GM21786 (cell line): ENCODE results near the gene TIFAB.

Experiments
- ATAC-seq: cut with Tn5 transposase; IDR thresholded peaks from one replicate; pipeline ENCODE4 v1.9.1; 2021; ENCODE audit not compliant: unreplicated experiment

The TIFAB gene

DNA sequence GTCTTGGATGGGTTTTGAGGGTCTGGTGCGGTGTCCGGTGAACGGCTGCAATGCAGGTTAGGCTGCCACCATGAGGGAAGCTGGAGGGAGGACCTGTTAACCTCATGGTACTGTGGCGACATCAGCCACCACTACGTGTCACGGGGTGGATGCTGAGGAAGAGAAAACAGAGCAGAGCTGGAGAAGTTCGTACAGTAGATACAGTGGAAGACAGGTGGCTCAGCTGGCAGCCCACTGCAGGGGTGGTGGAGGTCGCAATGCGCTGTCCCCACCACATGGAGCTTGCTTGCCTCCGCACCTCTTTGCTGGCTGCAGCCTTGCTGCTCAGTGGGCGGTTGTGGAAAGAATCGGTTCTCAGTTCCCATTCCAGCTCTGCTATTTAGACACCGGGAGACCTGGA, 7.8 kb downstream of the TIFAB start:
- no peak for ATAC-seq

DNA sequence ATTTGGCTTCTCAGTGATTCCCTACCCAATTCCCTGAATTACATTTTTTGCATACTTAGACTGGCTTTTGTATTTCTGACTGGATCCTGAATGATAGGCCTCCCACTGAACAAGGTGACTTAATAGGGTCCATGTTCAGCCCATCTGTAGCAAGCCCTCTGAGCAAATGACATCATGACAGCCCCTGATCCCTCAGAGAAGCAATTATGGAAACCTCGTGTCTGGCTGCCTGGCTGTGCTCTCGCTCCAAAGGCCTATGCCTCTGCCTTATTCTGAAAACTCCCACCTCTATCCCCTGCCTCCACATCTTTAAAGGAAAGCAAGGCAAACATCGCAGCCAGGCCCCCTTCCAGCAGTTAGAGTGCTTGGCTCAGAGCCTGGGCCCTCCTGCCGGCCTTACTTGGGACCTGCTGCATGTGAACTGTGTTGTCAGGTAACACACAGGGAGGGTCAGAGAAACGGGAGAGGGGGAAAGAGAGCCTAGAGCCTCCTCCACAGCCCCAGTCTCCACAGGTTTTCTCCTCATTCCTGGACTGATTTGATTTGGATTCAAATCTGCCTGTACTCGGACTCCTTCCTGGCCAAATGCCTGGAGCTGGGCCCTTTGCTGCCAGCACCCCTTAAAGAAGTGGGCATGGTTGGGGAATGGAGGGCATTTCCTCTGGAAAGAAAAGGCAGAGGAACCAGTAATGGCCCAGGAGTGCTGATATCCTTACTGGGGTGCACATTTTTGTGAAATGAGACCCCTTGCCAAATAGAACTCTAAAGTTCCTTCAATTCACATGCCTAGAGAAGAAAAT, 8.8 kb downstream of the TIFAB start:
- ATAC-seq = no peak

DNA sequence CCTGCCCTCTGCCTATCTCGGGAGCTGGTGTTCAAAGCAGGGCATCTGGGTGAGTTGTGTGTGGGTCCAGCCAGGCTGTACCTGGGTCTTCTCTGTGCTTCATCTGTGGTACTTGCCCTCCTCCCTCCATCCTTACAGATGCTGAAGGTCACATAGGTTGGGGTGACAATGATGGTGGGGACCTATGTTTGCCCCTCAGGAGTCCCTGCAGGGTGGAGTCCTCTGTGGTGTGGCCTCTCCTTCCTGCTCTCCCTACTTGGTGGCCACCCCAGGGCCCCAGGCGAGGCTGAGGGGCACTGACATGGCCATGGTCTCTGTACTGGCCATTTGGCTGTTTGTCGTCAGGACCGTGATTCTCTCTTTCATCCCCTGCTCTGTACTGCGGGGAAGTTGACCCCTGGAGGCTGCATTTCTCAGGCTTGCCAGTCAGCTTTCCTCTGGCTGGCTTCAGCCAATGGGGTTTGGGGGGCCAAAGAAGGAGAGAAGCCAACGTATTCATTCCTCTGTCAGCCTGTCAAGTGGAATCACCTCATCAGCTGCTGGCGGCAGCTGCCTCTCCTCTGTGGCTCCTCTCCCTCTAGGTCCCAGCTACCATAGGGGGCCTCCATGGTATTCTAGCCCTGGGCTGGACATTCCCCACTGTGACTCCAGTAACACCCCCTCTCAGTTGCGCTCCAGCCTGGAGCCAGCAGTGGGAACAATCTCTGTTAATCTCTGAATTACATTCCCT, 9.6 kb downstream of the TIFAB start:
- ATAC-seq = no peak

DNA sequence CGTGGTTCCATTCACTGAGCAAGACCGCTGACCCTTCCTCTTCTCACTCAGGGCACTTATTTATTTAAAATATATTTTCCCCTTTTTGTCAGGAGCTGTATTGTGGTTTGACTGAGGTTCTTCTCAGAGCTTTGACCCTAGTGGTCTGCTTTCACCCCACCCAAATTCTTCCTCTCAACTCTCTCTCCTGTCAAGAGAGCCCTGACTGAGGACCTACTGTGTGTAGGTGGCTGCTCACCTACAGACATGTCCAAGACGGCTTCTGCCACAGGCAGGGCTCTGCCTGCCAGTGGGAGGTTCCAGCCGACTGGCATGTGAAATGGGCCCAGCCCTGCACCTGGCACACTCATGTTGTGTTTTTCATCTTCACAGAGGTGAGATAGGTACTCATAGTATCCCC, 10.2 kb downstream of the TIFAB start:
- no peak for ATAC-seq

DNA sequence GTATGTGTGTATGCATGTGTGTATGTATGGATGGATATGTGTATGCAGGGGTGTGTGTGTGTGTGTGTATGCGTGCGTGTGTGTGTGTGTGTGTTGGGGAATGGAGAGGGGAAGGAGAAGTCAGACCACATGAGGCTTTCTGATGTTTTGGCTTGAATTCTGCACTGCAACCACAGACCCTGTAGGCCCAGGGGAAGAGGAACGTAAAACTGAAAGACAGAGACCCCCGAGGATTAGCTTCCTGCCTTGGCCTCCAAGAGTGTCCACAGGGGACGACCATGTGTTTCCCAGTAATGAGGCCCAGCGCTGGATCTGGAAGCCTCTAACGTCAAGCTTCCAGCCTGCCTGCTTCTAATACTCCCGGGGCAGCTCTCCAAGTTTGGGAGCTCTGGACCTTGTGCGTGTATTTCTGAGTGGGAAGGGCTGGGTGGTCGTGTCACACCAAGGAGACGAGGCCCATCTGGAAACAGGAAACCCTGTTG, 10.8 kb downstream of the TIFAB start:
- no peak for ATAC-seq

DNA sequence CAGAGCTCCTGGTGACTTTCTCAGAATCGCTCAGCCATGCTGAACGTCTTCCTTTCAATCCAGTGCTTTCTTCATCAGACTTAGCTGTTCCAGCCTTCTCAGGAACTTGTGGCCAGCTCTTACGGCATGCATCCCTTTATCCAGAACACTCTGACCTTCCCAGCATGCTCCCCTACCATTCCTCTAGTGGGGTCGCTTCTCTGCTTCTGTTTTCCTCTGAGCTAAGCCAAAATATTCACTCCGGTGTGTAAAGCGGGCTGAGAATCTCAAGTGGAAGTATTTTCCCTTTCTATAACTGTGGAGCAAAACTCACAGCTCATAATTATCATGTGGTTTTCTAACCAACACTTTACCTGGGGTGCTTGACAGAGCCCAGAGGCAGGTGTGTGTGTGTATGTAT, 11.2 kb downstream of the TIFAB start:
- ATAC-seq = no peak

DNA sequence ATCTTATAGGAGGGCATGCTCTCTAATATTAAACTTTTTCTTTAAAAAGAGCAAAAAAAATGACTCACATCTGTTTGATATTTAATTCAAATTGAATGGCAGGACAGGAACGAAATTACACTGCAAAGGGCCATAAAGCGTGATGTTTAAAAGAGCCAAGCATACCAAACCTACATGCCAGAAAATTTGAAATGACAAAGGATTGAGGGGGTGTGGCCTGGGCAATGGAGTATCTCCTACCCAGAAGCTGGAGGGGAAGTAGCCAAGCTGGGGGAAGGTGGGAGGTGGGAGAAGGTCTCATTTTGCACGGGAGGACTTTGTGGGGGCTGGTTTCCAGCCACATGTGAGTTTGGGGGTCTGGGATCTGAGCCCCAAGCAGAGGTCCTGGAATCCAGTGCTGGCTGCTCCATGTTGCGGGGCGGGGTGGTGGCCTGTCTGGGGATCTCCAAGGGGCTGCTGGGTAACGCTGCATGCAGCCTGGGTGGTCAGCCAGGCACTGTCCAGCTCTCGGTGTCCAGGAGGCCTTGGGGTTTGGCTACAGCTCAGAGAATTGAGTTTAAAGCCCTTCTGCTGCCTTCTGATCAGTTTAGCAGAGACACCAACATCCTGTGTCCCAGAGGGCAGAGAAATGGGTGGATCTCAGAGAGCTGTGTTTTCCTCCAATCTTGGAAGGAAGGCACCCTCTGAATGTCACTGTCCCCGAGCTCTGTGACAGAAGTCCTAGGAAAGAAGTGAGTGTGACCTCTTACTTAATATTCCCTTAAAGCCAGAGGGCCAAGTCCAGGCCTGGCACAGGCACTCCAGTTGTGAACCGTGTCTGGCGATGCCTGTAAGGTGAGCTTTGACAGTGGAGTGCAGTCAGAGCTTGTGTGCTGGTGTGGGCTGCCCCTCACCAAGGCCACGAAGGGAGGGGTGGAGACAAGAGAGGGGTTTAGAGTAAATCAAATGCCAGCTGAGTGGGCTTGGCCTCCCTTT, 12.6 kb downstream of the TIFAB start:
- no peak for ATAC-seq

DNA sequence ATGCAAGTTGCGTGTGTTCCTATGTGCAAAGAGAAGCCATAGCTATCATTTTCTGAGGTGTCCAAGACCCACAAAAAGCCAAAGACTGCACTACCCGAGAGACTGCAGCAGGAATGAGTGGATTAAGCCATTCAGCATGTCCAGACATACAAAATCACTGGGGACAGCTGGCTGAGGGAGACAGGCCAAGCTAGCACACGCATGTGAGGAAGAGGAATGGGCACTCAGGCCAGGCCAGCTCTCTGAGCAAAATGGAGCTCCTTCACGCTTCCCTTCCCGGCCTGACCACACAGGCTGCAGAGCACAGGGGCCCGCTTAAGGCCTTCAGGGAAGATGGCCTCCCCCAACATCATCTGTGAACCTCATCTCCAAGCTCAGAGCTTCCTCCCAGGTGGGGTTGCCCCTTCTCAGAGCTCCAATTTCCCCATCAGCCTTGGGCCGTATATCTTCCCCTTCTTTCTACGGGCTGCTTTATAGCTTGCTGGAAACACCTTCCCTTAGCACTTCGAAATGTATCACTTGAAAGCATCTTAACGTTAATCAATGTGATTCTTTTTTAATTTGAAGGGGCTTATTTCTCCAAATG, 13.4 kb downstream of the TIFAB start:
- no peak for ATAC-seq

DNA sequence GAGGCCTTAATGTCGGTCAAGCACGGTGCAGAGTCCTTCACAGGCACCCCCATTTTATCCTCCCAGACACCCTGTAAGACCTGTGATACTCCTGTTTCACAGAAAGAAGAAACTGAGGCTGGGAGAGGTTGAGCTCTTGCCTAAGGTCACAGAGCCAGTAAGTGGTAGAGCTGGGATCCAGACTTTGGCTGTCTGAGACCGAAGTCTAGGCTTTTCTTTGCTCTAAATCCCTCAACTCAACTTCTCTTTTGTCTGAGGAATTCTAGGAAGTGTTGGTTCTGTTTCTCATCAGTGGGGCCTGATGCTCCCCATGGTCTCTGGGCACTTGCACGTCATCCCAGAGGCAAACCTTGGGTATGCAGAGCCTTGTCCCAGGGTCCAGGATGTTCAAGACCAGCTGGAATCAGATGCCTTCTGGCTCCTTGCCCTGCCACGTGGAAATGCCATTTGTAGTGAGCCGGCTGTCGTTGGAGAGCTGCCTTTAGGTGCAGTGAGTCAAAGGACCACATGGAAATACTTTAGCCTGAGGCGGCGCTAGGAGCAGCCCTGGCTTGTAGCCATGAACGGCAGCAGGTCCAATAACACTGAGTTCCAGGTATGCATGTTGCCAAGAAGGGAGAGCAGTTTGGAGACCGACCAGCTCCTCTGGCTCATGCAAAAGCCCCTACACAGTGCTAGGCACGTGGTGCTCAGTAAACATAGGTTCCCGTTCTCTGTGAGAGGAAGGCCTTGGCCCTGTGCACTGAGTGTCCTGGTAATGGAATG, 14.2 kb downstream of the TIFAB start:
- no peak for ATAC-seq

DNA sequence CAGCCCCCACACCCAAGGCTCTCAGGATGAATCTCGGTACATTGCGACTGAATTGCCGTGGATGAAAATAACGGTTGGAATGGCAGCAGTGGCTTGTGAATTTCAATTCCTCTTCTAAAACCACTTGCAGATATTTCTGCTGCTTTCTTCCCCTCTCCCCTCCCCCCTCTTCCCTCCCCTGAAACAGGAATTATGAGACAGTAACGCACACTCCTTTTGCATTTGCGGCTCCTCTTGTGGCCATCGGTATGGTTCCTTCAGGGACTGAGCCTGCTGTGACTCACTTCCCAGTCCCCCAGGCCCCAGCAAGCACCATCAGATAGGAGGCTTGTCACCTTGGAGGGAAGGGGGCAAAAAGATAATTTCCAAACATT, 14.7 kb downstream of the TIFAB start:
- ATAC-seq = no peak

DNA sequence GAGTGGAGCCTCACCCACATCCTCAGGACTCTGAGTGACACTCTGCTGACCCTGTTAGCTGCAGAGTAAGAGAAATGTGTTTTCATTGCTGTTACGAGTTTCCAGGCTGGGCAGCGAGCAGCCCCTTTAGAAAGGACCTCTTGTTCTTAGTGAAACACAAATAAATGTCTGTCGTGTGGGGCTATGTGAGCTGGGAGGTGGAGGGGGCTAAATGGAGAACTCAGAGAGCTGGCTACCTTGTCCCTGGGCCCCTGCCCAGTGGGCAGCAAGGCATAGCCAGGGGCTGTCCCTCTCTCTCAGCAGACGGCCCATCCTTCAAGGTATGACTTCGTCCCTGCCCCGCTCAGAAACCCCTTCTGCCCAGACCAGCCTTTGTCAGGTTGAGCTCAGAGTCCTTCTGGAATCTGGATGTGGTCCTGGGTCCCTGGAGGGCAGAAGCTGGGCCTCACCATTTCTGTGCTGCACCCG, 15.2 kb downstream of the TIFAB start:
- ATAC-seq = no peak

DNA sequence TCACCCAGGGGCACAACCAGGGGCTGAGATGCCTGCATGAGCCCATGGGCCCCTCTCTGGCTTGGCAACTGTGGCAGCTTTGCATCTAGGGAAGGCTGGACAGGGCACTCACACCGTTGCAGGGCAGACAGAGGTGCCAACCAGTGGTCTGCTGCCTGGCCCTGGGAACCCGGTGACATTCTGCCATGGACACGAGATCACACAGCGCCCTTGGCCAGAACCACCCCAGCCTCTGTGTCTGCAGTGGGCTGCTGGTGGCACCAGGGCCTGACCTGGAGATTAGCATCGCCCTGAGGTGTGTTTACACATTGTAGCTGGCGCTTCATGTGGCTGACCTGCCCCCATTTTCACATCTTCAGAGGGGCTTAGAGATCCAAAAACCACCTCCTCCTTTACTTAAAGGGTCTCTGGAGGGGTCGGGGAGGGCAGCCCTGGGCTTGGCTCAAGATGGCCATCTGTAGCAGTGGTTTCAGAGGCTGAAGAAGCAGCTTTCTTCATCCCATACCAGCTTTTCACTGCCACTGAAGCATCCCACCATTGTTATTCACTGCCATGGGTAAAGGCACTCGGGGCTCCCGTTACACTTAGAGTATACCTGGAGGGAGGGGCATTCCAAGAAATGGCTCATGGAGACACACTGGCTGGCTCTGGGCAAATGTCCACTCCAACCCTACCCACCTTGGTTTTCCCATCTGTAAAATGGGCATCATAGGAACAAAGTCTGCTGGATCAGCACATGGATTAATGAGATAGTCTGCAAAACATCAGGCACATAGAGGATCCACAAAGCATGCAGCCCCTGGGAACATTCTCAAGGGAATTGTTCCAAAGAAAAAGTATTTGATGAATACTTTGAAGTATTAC, 16.5 kb downstream of the TIFAB start:
- no peak for ATAC-seq

DNA sequence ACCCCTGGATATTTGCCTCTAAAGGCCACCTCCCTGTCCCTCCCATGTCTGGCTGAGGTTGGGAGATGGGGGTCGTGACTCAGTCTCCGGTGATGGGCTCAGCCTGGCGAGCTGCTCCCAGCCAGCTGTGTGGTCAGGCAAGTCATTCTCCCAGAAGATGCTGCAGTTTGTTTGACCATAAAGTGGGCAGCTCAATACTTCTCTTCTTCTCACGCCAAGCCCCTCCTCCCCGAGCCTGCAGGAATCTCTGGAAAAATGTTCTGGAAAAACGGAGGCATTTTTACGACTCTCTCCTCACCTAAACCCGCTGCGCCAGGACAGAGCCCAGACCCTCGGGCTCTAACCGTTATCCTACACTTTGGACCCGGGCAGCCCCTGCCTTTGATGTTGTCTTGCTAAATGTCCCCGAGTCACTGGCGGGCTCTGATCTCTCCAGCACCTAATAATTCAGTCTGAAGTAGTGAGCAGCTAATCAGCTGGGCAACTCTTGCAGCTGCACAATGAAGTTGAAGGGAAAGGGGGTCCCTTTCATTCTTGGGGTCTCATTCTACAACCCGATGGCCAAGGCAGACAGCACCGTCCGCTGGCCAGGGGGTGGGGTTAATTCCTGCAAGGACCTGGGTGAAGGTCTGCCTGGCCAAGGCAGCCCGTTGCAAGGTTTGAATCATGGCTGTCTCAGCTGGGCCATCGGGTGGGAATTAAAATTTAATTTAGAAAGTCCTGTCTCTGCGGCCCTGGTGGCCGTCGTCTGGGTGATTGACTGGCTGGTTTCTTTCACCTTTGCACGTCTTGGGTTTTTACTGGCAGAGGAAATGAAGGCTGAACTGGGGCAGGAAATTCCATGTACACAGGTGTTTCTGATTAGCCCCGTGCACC, 17.3 kb downstream of the TIFAB start:
- ATAC-seq = no peak

DNA sequence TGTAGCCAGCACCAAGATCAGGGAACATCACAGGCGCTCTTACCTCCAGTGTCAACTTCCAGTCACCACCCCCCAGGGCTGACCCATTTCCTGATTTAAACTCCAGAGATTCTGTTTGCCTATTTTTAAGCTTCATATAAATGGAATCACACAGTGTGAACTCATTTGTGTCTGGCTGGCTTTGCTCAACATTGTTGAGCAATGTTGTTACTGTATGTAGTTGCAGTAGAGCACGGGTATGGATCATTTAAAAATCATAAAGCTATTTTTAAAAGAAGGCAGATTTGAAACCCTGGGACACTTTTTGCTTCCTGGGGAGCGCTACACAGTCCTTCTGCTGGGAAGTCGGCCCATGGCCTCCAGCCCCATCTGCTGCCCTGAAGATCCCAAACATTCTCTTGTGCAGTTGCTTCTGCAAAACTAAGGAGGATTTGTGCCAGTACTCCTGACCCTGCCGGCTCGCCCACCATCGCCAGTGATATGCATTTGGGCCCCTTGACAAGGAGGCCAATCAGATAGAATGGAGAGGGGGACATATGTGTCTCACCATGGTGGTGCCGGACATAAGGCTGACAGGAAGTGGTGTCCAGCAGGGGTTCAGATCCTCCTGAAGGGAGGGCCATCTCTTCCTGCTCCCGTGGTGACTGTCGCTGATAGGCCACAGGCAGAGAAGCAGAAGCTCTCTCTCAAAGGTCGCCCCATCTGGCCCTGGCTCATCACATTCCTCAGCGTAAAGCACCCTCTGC, 18.3 kb downstream of the TIFAB start:
- no peak for ATAC-seq

DNA sequence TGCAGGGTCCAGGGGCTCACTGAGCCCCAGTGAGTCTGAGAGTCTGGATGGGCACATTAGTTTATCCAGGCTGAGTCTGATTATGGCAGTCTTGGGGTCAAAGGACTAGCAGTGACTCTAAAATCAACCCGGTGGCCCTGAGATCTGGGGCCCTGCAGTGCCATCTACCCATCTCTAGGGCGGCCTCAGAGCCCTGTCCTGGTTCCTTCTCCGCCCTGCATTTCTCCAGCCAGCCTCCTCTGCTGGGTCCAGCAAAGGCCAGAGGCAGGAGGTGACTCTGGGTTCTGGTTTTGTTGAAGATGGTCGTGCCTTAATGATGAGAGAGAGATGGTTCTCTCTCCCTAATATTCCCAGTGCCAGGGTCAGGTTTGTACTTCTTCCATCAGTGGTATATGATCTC, 20.0 kb downstream of the TIFAB start:
- ATAC-seq = no peak

DNA sequence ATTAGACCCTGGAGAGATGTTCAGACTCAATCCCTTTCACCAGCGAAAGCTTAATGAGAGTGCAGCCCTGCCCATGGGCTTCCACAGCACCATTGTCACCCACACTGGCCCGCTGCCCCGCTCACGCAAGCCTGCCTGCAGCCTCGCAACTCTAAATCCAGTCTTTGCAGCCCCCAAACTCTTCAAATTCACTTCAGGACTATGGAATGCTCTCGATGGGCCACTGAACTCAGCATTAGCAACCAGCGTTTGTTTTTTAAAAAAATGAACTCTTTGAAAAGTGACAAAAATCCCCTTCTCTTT, 22.1 kb downstream of the TIFAB start:
- ATAC-seq = no peak

DNA sequence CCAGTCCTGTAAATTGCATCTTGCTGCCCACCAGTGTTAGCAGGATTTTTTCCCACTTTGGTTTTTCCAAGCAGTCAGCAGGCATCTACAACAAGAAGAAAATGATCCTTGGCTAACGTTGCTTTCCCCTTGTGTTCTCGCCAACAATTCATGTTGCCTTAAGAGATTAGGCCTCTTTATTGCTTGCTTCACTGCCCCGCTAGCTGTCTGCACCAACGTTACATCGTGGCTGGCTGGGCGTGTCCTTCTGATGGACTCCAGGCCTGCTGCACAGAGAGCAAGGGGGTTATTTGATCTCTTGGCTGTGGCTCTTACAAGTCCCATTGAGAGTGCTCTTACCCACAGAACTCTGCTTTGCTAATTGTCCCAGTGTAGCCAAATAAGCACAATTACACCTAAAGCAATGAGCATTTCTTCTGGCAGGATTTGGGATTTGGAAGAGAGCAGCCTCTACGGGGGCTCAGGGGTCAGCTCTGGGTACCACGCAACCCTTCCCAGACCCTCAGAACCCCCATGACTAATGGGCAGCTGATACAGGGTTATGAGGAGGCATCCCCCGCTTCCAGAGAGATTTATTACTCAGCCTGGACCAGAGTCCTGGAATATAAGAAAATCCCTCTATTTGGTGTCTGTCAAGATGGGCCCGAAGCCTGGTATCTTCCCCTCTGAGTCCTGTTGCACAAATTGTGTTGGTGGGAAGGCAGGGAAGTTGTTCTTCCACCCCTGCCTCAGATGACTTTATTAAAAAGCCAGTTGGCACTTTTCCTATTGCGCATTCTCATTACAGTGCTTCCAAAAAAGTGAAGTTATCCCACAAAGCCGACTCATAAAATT, 22.6 kb downstream of the TIFAB start:
- ATAC-seq = no peak
